PC-3 (cell line): ENCODE data around the gene TNS3. TPM values are rescaled to one million over a fixed set of nuclear protein-coding genes. Genes with fewer than 3 reads are reported as not detected.

Experiments
- ATAC-seq: fragments of 200-7000 bp; cut with Tn5 transposase; 2 replicates; pipeline ENCODE4 v1.9.1; 2020; ENCODE audit warnings: mild to moderate bottlenecking, moderate library complexity
- BruUV-seq: library from RNA; stranded (reverse); fragments of 400-500 nt; replicated peaks from 2 replicates; lab custom pipeline; 2021; lab: Mats Ljungman, UMichigan
- CTCF ChIA-PET: fragments of 300-600 bp; sonication (Branson Sonifier 250); formaldehyde crosslinking; loops from one replicate; lab custom pipeline; 2022; ENCODE audit warnings: antibody characterized with exemption; lab: Charles Lee
- POLR2A ChIA-PET: fragments of 300-600 bp; sonication (Branson Sonifier 250); formaldehyde crosslinking; loops from one replicate; lab custom pipeline; 2022; ENCODE audit warnings: antibody characterized with exemption; ENCODE audit not compliant: unreplicated experiment; lab: Charles Lee
- DNase-seq: peaks from one replicate; pipeline ENCODE4 v3.0.0-alpha.2; 2015
- H2AFZ ChIP-seq: fragments of 300-600 bp; sonication (generic); 2 replicates; pipeline ENCODE4 v1.6.0; 2016; ENCODE audit warnings: antibody characterized with exemption, low read length
- H3F3A ChIP-seq: fragments of 300-600 bp; sonication (generic); one replicate; pipeline ENCODE4 v1.6.0; 2017; ENCODE audit warnings: antibody characterized with exemption, low read length, control low read depth, mild to moderate bottlenecking; ENCODE audit not compliant: unreplicated experiment
- H3K27ac ChIP-seq: fragments of 300-600 bp; sonication (generic); 2 replicates; pipeline ENCODE4 v1.5.1; 2016; ENCODE audit warnings: mild to moderate bottlenecking, low read length
- H3K27me3 ChIP-seq: fragments of 300-600 bp; sonication (generic); 2 replicates; pipeline ENCODE4 v1.6.1; 2016; ENCODE audit warnings: low read length, mixed read lengths
- H3K36me3 ChIP-seq: fragments of 300-600 bp; sonication (generic); 2 replicates; pipeline ENCODE4 v1.6.1; 2016; ENCODE audit warnings: low read depth, mixed run types, low read length, mixed read lengths
- H3K4me1 ChIP-seq: fragments of 300-600 bp; sonication (generic); 2 replicates; pipeline ENCODE4 v1.5.1; 2016; ENCODE audit warnings: low read length; ENCODE audit not compliant: insufficient read depth
- H3K4me2 ChIP-seq: fragments of 300-600 bp; sonication (generic); 2 replicates; pipeline ENCODE4 v1.6.0; 2016; ENCODE audit warnings: low read length
- H3K4me3 ChIP-seq: fragments of 300-600 bp; sonication (generic); 2 replicates; pipeline ENCODE4 v1.5.1; 2016; ENCODE audit warnings: mild to moderate bottlenecking, low read length, mixed read lengths
- H3K79me2 ChIP-seq: fragments of 300-600 bp; sonication (generic); 2 replicates; pipeline ENCODE4 v1.6.1; 2017; ENCODE audit warnings: low read length, mixed read lengths
- H3K9ac ChIP-seq: fragments of 300-600 bp; sonication (generic); 2 replicates; pipeline ENCODE4 v1.6.0; 2016; ENCODE audit warnings: mild to moderate bottlenecking, low read length
- H3K9me2 ChIP-seq: fragments of 300-600 bp; sonication (generic); replicated peaks from 2 replicates; pipeline ENCODE4 v1.6.1; 2016; ENCODE audit warnings: mixed run types, low read length, mixed read lengths
- H3K9me3 ChIP-seq: fragments of 300-600 bp; sonication (generic); 2 replicates; pipeline ENCODE4 v1.6.1; 2016; ENCODE audit warnings: low read length, mixed read lengths
- H4K20me1 ChIP-seq: fragments of 300-600 bp; sonication (generic); 2 replicates; pipeline ENCODE4 v1.6.1; 2016; ENCODE audit warnings: low read length, mixed read lengths
- CTCF ChIP-seq: fragments of 300-600 bp; sonication (generic); conservative IDR thresholded peaks from 2 replicates; pipeline ENCODE4 v1.5.1; 2017; ENCODE audit warnings: antibody characterized with exemption, low read depth, mild to moderate bottlenecking, low read length
- EZH2 ChIP-seq: fragments of 300-600 bp; sonication (generic); IDR thresholded peaks from one replicate; pipeline ENCODE4 v1.6.1; 2017; ENCODE audit warnings: antibody characterized with exemption, mild to moderate bottlenecking, low read length; ENCODE audit not compliant: unreplicated experiment
- EZH2phosphoT487 ChIP-seq: fragments of 300-600 bp; sonication (generic); IDR thresholded peaks from 2 replicates; pipeline ENCODE4 v1.6.1; 2018; ENCODE audit warnings: mild to moderate bottlenecking, antibody characterized with exemption, low read length, borderline replicate concordance
- intact Hi-C: fragments of 100-400 bp; cut with micrococcal nuclease; formaldehyde crosslinking; loops from 2 replicates; pipeline ENCODE4 v1.9.0; 2023
- total RNA-seq: library from RNA; depleted of rRNA; stranded (reverse); fragments of >200 nt; gene quantifications from 2 replicates; pipeline ENCODE4 v1.2.3, GENCODE V29; 2014

The TNS3 gene
- total RNA-seq, 1 experiment from 2014 or later: 72.3 TPM

- DNase-seq: no peak
- Histone ChIP-seq H2AFZ (no peak overlapping the region), H3K9me3 (no peaks in the 10 kb centered on the region), H3K4me3 (no peak overlapping the region), H3K27ac (no peak overlapping the region), H3K4me2 (no peak overlapping the region), H3K36me3 (0 out of 2 replicates have a peak, but pooled peaks cover 3% of the 10 kb centered on the region), H3K9ac (no peak overlapping the region), H3K4me1 (no peaks in the 10 kb centered on the region), H3K79me2 (peaks cover 60% of the 10 kb centered on the region), H3F3A (no peaks in the 10 kb centered on the region), H3K9me2 (no peaks in the 10 kb centered on the region), H4K20me1 (0 out of 2 replicates have a peak, but pooled peaks cover 5% of the 10 kb centered on the region), H3K27me3 (no peaks in the 10 kb centered on the region)
- POLR2A ChIA-PET: no interaction called here
- CTCF ChIA-PET: no interaction called here
- no peak for ATAC-seq
- intact Hi-C loops: no loop called here
- TF ChIP-seq CTCF (no peak), EZH2 (no peak), EZH2phosphoT487 (no peak)
- BruUV-seq: no TSS peak
Observed at GRCh38 chr7:47500103-47500563, 81.8 kb downstream of the TNS3 start.

DNA sequence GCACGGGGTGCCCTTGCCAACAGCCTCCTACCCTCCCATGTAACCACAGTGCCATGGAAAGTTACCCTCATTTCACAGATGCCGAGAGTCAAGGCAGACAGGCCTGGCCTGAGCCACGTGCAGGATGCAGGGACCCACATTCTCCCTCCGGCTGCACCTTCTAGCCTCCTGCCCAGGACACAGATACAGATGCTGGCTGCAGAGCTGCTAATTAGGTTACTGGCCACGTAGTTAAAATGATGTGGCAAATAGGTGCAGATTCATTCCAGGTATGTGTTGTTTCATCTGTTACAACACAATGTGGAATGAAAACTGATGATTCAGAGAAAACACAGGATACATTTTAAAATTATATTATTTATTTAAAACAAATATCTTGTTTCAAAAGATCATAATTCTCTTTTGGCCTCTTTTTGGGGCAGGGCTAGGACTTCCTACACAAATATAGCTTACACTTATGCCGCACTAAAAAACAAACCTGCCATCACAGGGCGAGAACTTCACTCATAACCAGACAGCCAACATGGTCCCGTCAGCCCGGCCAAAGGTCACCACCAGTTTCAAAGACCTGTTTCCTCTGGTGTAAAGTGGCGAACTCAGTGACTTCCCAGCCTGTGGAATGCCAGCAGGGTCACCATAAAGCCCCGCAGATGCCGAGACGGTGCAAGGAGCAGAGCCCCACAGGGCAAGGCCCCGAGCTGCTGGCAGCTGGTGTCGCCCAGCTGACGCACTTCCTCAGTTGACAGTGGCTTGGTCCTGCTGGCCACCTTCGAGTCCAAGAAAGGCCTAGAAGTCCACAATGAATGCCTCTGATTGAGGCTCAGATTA is 83.5 kb downstream of the TNS3 start:
- H3K9ac ChIP-seq: no peak overlapping the region
- H3K27ac ChIP-seq: no peak overlapping the region
- H3K9me3 ChIP-seq: no peaks in the 10 kb centered on the region
- TF ChIP-seq EZH2 (no peak), CTCF (no peak), EZH2phosphoT487 (no peak)
- ChIA-PET CTCF (no interaction called here), POLR2A (no interaction called here)
- H2AFZ ChIP-seq: no peak overlapping the region
- H3K27me3 ChIP-seq: no peaks in the 10 kb centered on the region
- DNase-seq (no peak), ATAC-seq (no peak)
- no peaks in the 10 kb centered on the region for H3K36me3 ChIP-seq
- H3K4me3 ChIP-seq: no peak overlapping the region
- no peaks in the 10 kb centered on the region for H3K9me2 ChIP-seq
- H3F3A ChIP-seq: no peaks in the 10 kb centered on the region
- 0 out of 2 replicates have a peak, but pooled peaks cover 5% of the 10 kb centered on the region for H4K20me1 ChIP-seq
- peaks cover 52% of the 10 kb centered on the region for H3K79me2 ChIP-seq
- H3K4me2 ChIP-seq: no peak overlapping the region
- H3K4me1 ChIP-seq: peaks cover 13% of the 10 kb centered on the region
- BruUV-seq: no TSS peak
- intact Hi-C loops: no loop called here
